Measurements from ENCODE around the gene TTLL3. TPM values are rescaled to one million over a fixed set of nuclear protein-coding genes. Genes with fewer than 3 reads are reported as not detected.

TTLL3 gene
- total and polyA plus RNA-seq, 2 of the 4 experiments (the other 2 are of a cell fraction): 6.8 to 43.4 TPM

DNA sequence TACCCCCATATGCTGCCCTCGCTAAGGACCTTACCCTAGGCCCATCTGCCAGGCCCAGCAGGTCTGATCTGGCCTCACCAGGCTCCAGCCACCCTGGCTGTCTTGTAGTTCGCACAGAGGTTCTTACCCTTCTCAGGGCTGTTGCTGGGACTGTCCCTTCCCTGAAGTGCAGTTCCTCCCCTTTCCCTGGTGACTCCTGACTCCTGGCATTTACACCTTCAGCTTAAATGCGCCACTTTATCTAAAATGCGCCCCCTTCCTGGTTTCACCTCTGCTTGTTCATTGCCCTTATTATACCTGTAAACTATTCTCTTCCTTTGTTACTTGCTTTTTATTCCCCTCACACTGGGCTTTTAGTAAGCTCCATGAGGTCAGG lies 835 bp upstream of the TTLL3 start:
- Histone ChIP-seq H3K79me1 (ENCODE audit: low read depth in 1 of 2, low read length in 2 of 2) (peaks cover 0 to 18% of the 10 kb centered on the region in 2 experiments; a peak in 3 of 4 replicates), H3K9ac (ENCODE audit: low read depth, low read length) (0 out of 2 replicates have a peak overlapping the region, but pooled peaks have one; percentile 71), H2BK5ac (ENCODE audit: low read depth, low read length, poor library complexity, severe bottlenecking) (peak overlapping the region; percentile 9), H3K27ac (ENCODE audit: insufficient read depth, low read length) (peak overlapping the region; percentile 43; the same call in 1 of the 2 replicates), H4K91ac (ENCODE audit: insufficient read depth, low read depth, low read length) (peak overlapping the region; percentile 66; the same call in 1 of the 2 replicates), H2BK20ac (ENCODE audit: low read depth, low read length) (no peak overlapping the region), H2BK120ac (ENCODE audit: low read depth, low read length) (no peak overlapping the region), H2AK5ac (ENCODE audit: low read depth, low read length) (peak overlapping the region; percentile 9), H3K4me1 (ENCODE audit: control insufficient read depth, insufficient read depth, low read length) (peaks cover 8% of the 10 kb centered on the region), H2AK9ac (replicated peaks; ENCODE audit: low read depth, low read length, poor library complexity) (no peak overlapping the region), H3K9me3 (ENCODE audit: control insufficient read depth, insufficient read depth, low read length) (no peaks in the 10 kb centered on the region), H3K23ac (ENCODE audit: low read depth, low read length) (no peak overlapping the region; the same call in 1 of the 2 replicates), H4K5ac (ENCODE audit: low read depth, low read length) (peak overlapping the region; percentile 7; the same call in 1 of the 2 replicates), H3K4me2 (ENCODE audit: low read depth, low read length) (peak overlapping the region; percentile 44), H3K36me3 (ENCODE audit: control insufficient read depth, insufficient read depth, low read length) (peaks cover 35% of the 10 kb centered on the region), H4K8ac (ENCODE audit: low read depth in 2 of 2, low read length in 2 of 2) (peak overlapping the region; percentile 72 to 93), H3K4me3 (ENCODE audit: insufficient read depth, low read depth, low read length) (no peak overlapping the region), H3K18ac (ENCODE audit: low read depth, low read length) (no peak overlapping the region), H3K56ac (ENCODE audit: extremely low read depth, insufficient read depth, low read length) (no peak overlapping the region), H3K14ac (replicated peaks; ENCODE audit: low read depth, low read length) (0 out of 2 replicates have a peak overlapping the region, but pooled peaks have one; percentile 11), H2AFZ (replicated peaks; ENCODE audit: low read length, poor library complexity) (peak overlapping the region; percentile 87), H3K4ac (ENCODE audit: low read depth, low read length) (peak overlapping the region; percentile 81), H2BK15ac (ENCODE audit: low read depth, low read length) (no peak overlapping the region), H4K20me1 (ENCODE audit: insufficient read depth, low read length) (peaks cover 17% of the 10 kb centered on the region), H3K27me3 (ENCODE audit: control insufficient read depth, insufficient read depth, low read length) (no peaks in the 10 kb centered on the region), H3K9me1 (ENCODE audit: insufficient read depth, low read length) (peaks cover 4% of the 10 kb centered on the region)
- TF ChIP-seq MAFK (IDR thresholded peaks at IDR 0.05; ENCODE audit: low read depth, low read length): no peak
- TF ChIP-seq, protein P1, sequence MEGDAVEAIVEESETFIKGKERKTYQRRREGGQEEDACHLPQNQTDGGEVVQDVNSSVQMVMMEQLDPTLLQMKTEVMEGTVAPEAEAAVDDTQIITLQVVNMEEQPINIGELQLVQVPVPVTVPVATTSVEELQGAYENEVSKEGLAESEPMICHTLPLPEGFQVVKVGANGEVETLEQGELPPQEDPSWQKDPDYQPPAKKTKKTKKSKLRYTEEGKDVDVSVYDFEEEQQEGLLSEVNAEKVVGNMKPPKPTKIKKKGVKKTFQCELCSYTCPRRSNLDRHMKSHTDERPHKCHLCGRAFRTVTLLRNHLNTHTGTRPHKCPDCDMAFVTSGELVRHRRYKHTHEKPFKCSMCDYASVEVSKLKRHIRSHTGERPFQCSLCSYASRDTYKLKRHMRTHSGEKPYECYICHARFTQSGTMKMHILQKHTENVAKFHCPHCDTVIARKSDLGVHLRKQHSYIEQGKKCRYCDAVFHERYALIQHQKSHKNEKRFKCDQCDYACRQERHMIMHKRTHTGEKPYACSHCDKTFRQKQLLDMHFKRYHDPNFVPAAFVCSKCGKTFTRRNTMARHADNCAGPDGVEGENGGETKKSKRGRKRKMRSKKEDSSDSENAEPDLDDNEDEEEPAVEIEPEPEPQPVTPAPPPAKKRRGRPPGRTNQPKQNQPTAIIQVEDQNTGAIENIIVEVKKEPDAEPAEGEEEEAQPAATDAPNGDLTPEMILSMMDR (conservative IDR thresholded peaks at IDR 0.05; ENCODE audit: low read depth, low read length): no peak
- 100% methylated on average over 1 of the region's 4 CpGs; no CpG with 5 or more reads in 1 of the 2 experiments for WGBS, 2 experiments (ENCODE audit: extremely low coverage in 2 of 2, insufficient read length in 1 of 2)
- intact Hi-C loops (cut with micrococcal nuclease): no loop called here
- dilution Hi-C loops (cut with HindIII; ENCODE audit: low sequenced_read_pairs, unreplicated experiment): no loop called here
- no peak for DNase-seq
- in situ Hi-C loops (cut with MboI; ENCODE audit: low sequenced_read_pairs): no loop called here
- CTCF ChIA-PET: interaction anchor here (0.6 to 0.9 kb wide), 2 partner anchors 10 to 35 kb away, joined by 3 read pairs; no protein-coding TSS in a partner anchor
- no TSS peak for BruUV-seq (replicated peaks)
- POLR2A ChIA-PET (ENCODE audit: unreplicated experiment): no interaction called here
- ATAC-seq (ENCODE audit: low read depth): no peak
